Measurements from ENCODE around the gene CAMK1D.

CAMK1D gene

GRCh38 chr10:12828736-12829135, 479.4 kb downstream of the CAMK1D start:
- H3K9ac ChIP-seq (ENCODE audit: low read length) = no peak overlapping the region
- no peaks in the 10 kb centered on the region for H3K4me1 ChIP-seq (ENCODE audit: insufficient read depth, low read length, severe bottlenecking)
- H3K4me2 ChIP-seq (ENCODE audit: low read length) = no peak overlapping the region
- no peaks in the 10 kb centered on the region for H3K36me3 ChIP-seq (ENCODE audit: insufficient read depth, low read length)
- H3K27me3 ChIP-seq (ENCODE audit: insufficient read depth, low read length) = no peaks in the 10 kb centered on the region
- no peak overlapping the region for H3K4me3 ChIP-seq (ENCODE audit: low read depth, low read length, poor library complexity, severe bottlenecking)
- H4K20me1 ChIP-seq (ENCODE audit: insufficient read depth, low read length) = no peaks in the 10 kb centered on the region
- H3K27ac ChIP-seq (ENCODE audit: low read depth, low read length, poor library complexity, severe bottlenecking) = no peak overlapping the region
- no peaks in the 10 kb centered on the region for H3K9me2 ChIP-seq (ENCODE audit: low read depth, low read length)
- TF ChIP-seq EZH2 (IDR thresholded peaks at IDR 0.05; ENCODE audit: borderline replicate concordance, low read length) = no peak
- TF ChIP-seq CTCF (IDR thresholded peaks at IDR 0.05; ENCODE audit: low read length) = no peak
- no peaks in the 10 kb centered on the region for H3K79me2 ChIP-seq (ENCODE audit: insufficient read depth, low read length)
- no peaks in the 10 kb centered on the region for H3F3A ChIP-seq (ENCODE audit: insufficient read depth, low read length)
- no peak overlapping the region for H2AFZ ChIP-seq (ENCODE audit: low read length)
- H3K9me3 ChIP-seq (ENCODE audit: low read length) = no peaks in the 10 kb centered on the region

GRCh38 chr10:12829831-12830390, 480.6 kb downstream of the CAMK1D start:
- Histone ChIP-seq H3K79me2 (ENCODE audit: insufficient read depth, low read length) (no peaks in the 10 kb centered on the region), H3K9ac (ENCODE audit: low read length) (no peak overlapping the region), H3K27me3 (ENCODE audit: insufficient read depth, low read length) (no peaks in the 10 kb centered on the region), H3K4me3 (ENCODE audit: low read depth, low read length, poor library complexity, severe bottlenecking) (no peak overlapping the region), H3K9me3 (ENCODE audit: low read length) (no peaks in the 10 kb centered on the region), H3K9me2 (ENCODE audit: low read depth, low read length) (no peaks in the 10 kb centered on the region), H3K36me3 (ENCODE audit: insufficient read depth, low read length) (no peaks in the 10 kb centered on the region), H3K27ac (ENCODE audit: low read depth, low read length, poor library complexity, severe bottlenecking) (no peak overlapping the region), H3F3A (ENCODE audit: insufficient read depth, low read length) (no peaks in the 10 kb centered on the region), H4K20me1 (ENCODE audit: insufficient read depth, low read length) (no peaks in the 10 kb centered on the region), H2AFZ (ENCODE audit: low read length) (no peak overlapping the region), H3K4me2 (ENCODE audit: low read length) (no peak overlapping the region), H3K4me1 (ENCODE audit: insufficient read depth, low read length, severe bottlenecking) (no peaks in the 10 kb centered on the region)
- TF ChIP-seq EZH2 (IDR thresholded peaks at IDR 0.05; ENCODE audit: borderline replicate concordance, low read length) (no peak), CTCF (IDR thresholded peaks at IDR 0.05; ENCODE audit: low read length) (no peak)

- H3K4me1 ChIP-seq (ENCODE audit: insufficient read depth, low read length, severe bottlenecking) = no peaks in the 10 kb centered on the region
- H3K79me2 ChIP-seq (ENCODE audit: insufficient read depth, low read length) = no peaks in the 10 kb centered on the region
- H3K9me3 ChIP-seq (ENCODE audit: low read length) = no peaks in the 10 kb centered on the region
- no peak overlapping the region for H3K4me2 ChIP-seq (ENCODE audit: low read length)
- no peak overlapping the region for H3K4me3 ChIP-seq (ENCODE audit: low read depth, low read length, poor library complexity, severe bottlenecking)
- H4K20me1 ChIP-seq (ENCODE audit: insufficient read depth, low read length) = no peaks in the 10 kb centered on the region
- H3K27ac ChIP-seq (ENCODE audit: low read depth, low read length, poor library complexity, severe bottlenecking) = no peak overlapping the region
- H3K27me3 ChIP-seq (ENCODE audit: insufficient read depth, low read length) = no peaks in the 10 kb centered on the region
- H3K36me3 ChIP-seq (ENCODE audit: insufficient read depth, low read length) = no peaks in the 10 kb centered on the region
- TF ChIP-seq EZH2 (IDR thresholded peaks at IDR 0.05; ENCODE audit: borderline replicate concordance, low read length) (no peak), CTCF (IDR thresholded peaks at IDR 0.05; ENCODE audit: low read length) (no peak)
- H3K9ac ChIP-seq (ENCODE audit: low read length) = no peak overlapping the region
- H3F3A ChIP-seq (ENCODE audit: insufficient read depth, low read length) = no peaks in the 10 kb centered on the region
- no peak overlapping the region for H2AFZ ChIP-seq (ENCODE audit: low read length)
- no peaks in the 10 kb centered on the region for H3K9me2 ChIP-seq (ENCODE audit: low read depth, low read length)
These were observed 482.7 kb downstream of the CAMK1D start for GRCh38 chr10:12832096-12832495.
